ENCODE measurements around the gene ZNHIT1.

GRCh38 chr7:101169110-101169837, 48.7 kb upstream of the ZNHIT1 start:
- TF ChIP-seq CTCF (IDR thresholded peaks at IDR 0.05) (no peak), ZFX (IDR thresholded peaks at IDR 0.05; ENCODE audit: borderline replicate concordance) (no peak)
